ENCODE results near the gene MARCHF4. TPM values are rescaled to one million over a fixed set of nuclear protein-coding genes. Genes with fewer than 3 reads are reported as not detected.

MARCHF4 gene
- total and polyA plus RNA-seq, 2 donors (not counting 3 experiments of a cell fraction or from before 2014, with no cell fraction given) = 11.7 to 21.5 TPM

DNA sequence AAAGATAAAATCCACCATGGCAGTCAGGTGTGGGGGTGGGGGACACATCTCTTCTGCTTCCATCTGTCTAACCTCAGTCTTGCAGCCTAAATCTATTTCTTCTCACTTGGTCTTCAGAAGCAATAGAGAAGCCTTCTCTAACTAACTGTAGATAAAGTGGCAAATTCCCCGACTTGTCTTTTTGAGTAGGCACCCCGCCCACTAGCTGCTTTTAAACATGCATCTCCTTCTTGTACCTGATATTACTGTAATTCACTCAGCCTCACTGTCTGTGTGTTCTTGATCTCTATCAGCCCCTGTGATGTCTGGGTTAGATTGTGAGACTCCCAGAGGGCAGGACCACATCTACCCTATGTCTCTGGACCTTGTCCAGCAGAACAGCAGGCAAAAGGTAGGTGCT is 6.8 kb downstream of the MARCHF4 start:
- H4K20me1 ChIP-seq (replicated peaks; ENCODE audit: control insufficient read depth, extremely low read depth, insufficient read depth, low read length) = peaks cover 5% of the 10 kb centered on the region
- no peak overlapping the region for H3K4me2 ChIP-seq (ENCODE audit: insufficient read depth, low read length)
- no peak overlapping the region for H2AFZ ChIP-seq (ENCODE audit: low read depth, low read length)
- POLR2A ChIA-PET = no interaction called here
- H3K4me1 ChIP-seq (ENCODE audit: control insufficient read depth, extremely low read depth, insufficient read depth, low read length) = peaks cover 44% of the 10 kb centered on the region
- TF ChIP-seq EZH2 (IDR thresholded peaks at IDR 0.05; ENCODE audit: borderline replicate concordance, low read depth, low read length, severe bottlenecking) = no peak
- no peak for TF ChIP-seq MYC (IDR thresholded peaks at IDR 0.05; ENCODE audit: low read depth, low read length)
- no peak for TF ChIP-seq GATA2 (IDR thresholded peaks at IDR 0.05; ENCODE audit: insufficient read depth, insufficient read length, low read depth, low read length)
- TF ChIP-seq, protein P1, sequence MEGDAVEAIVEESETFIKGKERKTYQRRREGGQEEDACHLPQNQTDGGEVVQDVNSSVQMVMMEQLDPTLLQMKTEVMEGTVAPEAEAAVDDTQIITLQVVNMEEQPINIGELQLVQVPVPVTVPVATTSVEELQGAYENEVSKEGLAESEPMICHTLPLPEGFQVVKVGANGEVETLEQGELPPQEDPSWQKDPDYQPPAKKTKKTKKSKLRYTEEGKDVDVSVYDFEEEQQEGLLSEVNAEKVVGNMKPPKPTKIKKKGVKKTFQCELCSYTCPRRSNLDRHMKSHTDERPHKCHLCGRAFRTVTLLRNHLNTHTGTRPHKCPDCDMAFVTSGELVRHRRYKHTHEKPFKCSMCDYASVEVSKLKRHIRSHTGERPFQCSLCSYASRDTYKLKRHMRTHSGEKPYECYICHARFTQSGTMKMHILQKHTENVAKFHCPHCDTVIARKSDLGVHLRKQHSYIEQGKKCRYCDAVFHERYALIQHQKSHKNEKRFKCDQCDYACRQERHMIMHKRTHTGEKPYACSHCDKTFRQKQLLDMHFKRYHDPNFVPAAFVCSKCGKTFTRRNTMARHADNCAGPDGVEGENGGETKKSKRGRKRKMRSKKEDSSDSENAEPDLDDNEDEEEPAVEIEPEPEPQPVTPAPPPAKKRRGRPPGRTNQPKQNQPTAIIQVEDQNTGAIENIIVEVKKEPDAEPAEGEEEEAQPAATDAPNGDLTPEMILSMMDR (IDR thresholded peaks at IDR 0.05; ENCODE audit: extremely low read depth in 1 of 2, insufficient read depth in 1 of 2, low read depth in 1 of 2, low read length in 2 of 2) = no peak
- no peak for TF ChIP-seq FOS (IDR thresholded peaks at IDR 0.05; ENCODE audit: borderline replicate concordance, insufficient read depth, low read length)
- TF ChIP-seq POLR2AphosphoS5 (IDR thresholded peaks at IDR 0.05; ENCODE audit: insufficient read depth, low read depth, low read length) = no peak
- no peak for TF ChIP-seq JUN (IDR thresholded peaks at IDR 0.05; ENCODE audit: borderline replicate concordance, insufficient read depth, insufficient read length, low read depth)
- no peak for TF ChIP-seq MAX (IDR thresholded peaks at IDR 0.05; ENCODE audit: insufficient read depth, insufficient read length)
- TF ChIP-seq POLR2A (IDR thresholded peaks at IDR 0.05; ENCODE audit: low read depth, low read length) = no peak
- DNase-seq (ENCODE audit: low read depth, low spot score) = no peak
- H3K4me3 ChIP-seq (replicated peaks in 1 of 3; ENCODE audit: insufficient read depth in 1 of 3, low read depth in 1 of 3, low read length in 3 of 3) = no peak overlapping the region
- H3K27ac ChIP-seq (ENCODE audit: insufficient read depth, low read depth, low read length) = no peak overlapping the region
- H3K79me2 ChIP-seq (ENCODE audit: control insufficient read depth, insufficient read depth, low read length) = peaks cover 26% of the 10 kb centered on the region
- no peak for FAIRE-seq
- intact Hi-C loops (cut with micrococcal nuclease) (no loop called here), dilution Hi-C loops (cut with MboI; ENCODE audit: extremely low pct_ligation_motif_present, low sequenced_read_pairs) (no loop called here)
- no peak overlapping the region for H3K9ac ChIP-seq (replicated peaks; ENCODE audit: extremely low read depth, insufficient read depth, low read length)
- H3K9me3 ChIP-seq (replicated peaks; ENCODE audit: control insufficient read depth, insufficient read depth, low read length) = no peaks in the 10 kb centered on the region
- no peaks in the 10 kb centered on the region for H3K27me3 ChIP-seq (ENCODE audit: control insufficient read depth in 2 of 2, insufficient read depth in 2 of 2, low read length in 2 of 2)
- BruUV-seq (replicated peaks) = no TSS peak
- CTCF ChIA-PET = no interaction called here
- no peaks in the 10 kb centered on the region for H3K36me3 ChIP-seq (ENCODE audit: control insufficient read depth in 2 of 2, extremely low read depth in 1 of 2, insufficient read depth in 2 of 2, low read length in 2 of 2)
- H3K9me1 ChIP-seq (replicated peaks; ENCODE audit: control insufficient read depth, extremely low read depth, insufficient read depth, low read length) = no peaks in the 10 kb centered on the region

All from endothelial cell of umbilical vein (primary cell).